Measurements from ENCODE around the gene LRRFIP1.

LRRFIP1 gene

GRCh38 chr2:237704501-237705434, 77.4 kb downstream of the LRRFIP1 start:
- DNase-seq (ENCODE audit: low read depth), result no peak

- DNase-seq (ENCODE audit: low read depth), result no peak
Observed at GRCh38 chr2:237706257-237706656, 78.9 kb downstream of the LRRFIP1 start.

GRCh38 chr2:237708065-237708398, 80.6 kb downstream of the LRRFIP1 start:
- no peak for DNase-seq (ENCODE audit: low read depth)

GRCh38 chr2:237708491-237708890, 81.1 kb downstream of the LRRFIP1 start:
- DNase-seq (ENCODE audit: low read depth), result no peak

GRCh38 chr2:237708961-237709360, 81.6 kb downstream of the LRRFIP1 start:
- DNase-seq (ENCODE audit: low read depth), result no peak

GRCh38 chr2:237711458-237712150, 84.2 kb downstream of the LRRFIP1 start:
- no peak for DNase-seq (ENCODE audit: low read depth)

GRCh38 chr2:237712477-237713377, 85.3 kb downstream of the LRRFIP1 start:
- no peak for DNase-seq (ENCODE audit: low read depth)

GRCh38 chr2:237714690-237715458, 87.5 kb downstream of the LRRFIP1 start:
- no peak for DNase-seq (ENCODE audit: low read depth)

- DNase-seq (ENCODE audit: low read depth), result no peak
Observed at GRCh38 chr2:237715459-237715947, 88.1 kb downstream of the LRRFIP1 start.

GRCh38 chr2:237716011-237716410, 88.6 kb downstream of the LRRFIP1 start:
- DNase-seq (ENCODE audit: low read depth), result no peak

GRCh38 chr2:237717366-237718276, 90.2 kb downstream of the LRRFIP1 start:
- DNase-seq (ENCODE audit: low read depth), result no peak

GRCh38 chr2:237718277-237718634, 90.9 kb downstream of the LRRFIP1 start:
- no peak for DNase-seq (ENCODE audit: low read depth)

- DNase-seq (ENCODE audit: low read depth), result no peak
Observed at GRCh38 chr2:237720444-237720843, 93.1 kb downstream of the LRRFIP1 start.

GRCh38 chr2:237720957-237721356, 93.6 kb downstream of the LRRFIP1 start:
- DNase-seq (ENCODE audit: low read depth), result no peak

- no peak for DNase-seq (ENCODE audit: low read depth)
Observed at GRCh38 chr2:237721458-237721857, 94.1 kb downstream of the LRRFIP1 start.

- no peak for DNase-seq (ENCODE audit: low read depth)
Observed at GRCh38 chr2:237722616-237723015, 95.2 kb downstream of the LRRFIP1 start.

- no peak for DNase-seq (ENCODE audit: low read depth)
Observed at GRCh38 chr2:237723023-237723422, 95.6 kb downstream of the LRRFIP1 start.

- DNase-seq (ENCODE audit: low read depth), result no peak
Observed at GRCh38 chr2:237723602-237724001, 96.2 kb downstream of the LRRFIP1 start.

- no peak for DNase-seq (ENCODE audit: low read depth)
Observed at GRCh38 chr2:237724811-237725478, 97.6 kb downstream of the LRRFIP1 start.

GRCh38 chr2:237725661-237726060, 98.3 kb downstream of the LRRFIP1 start:
- DNase-seq (ENCODE audit: low read depth), result no peak
